DND-41 (cell line): ENCODE data around the gene GPR61.

Source experiments
- CTCF ChIP-seq: IDR thresholded peaks from 2 replicates; pipeline ENCODE4 v1.5.1; 2012; ENCODE audit warnings: borderline replicate concordance, low read length, moderate library complexity, mild to moderate bottlenecking; ENCODE audit not compliant: poor library complexity, severe bottlenecking; ENCODE audit errors: extremely low read depth
- EZH2 ChIP-seq: IDR thresholded peaks from 3 replicates; pipeline ENCODE4 v1.6.1; 2012; ENCODE audit warnings: borderline replicate concordance, low read depth, mild to moderate bottlenecking, moderate library complexity, low read length, inconsistent platforms; ENCODE audit not compliant: severe bottlenecking

- TF ChIP-seq CTCF (no peak), EZH2 (no peak)
These were observed 29.7 kb downstream of the GPR61 start for GRCh38 chr1:109569323-109569722.
